GM21367 (cell line): ENCODE results near the gene SYNPO.

Experiments
- ATAC-seq: cut with Tn5 transposase; IDR thresholded peaks from one replicate; pipeline ENCODE4 v1.9.1; 2021; ENCODE audit not compliant: unreplicated experiment

The SYNPO gene

GRCh38 chr5:150641006-150641570 lies 628 bp downstream of the SYNPO start:
- ATAC-seq: no peak

GRCh38 chr5:150641824-150642566 lies 1.5 kb downstream of the SYNPO start:
- ATAC-seq: no peak

- no peak for ATAC-seq
These were observed 2.1 kb downstream of the SYNPO start for GRCh38 chr5:150642567-150642927.

- no peak for ATAC-seq
These were observed 2.7 kb downstream of the SYNPO start for GRCh38 chr5:150642991-150643710.

- ATAC-seq: no peak
These were observed 3.6 kb downstream of the SYNPO start for GRCh38 chr5:150644058-150644457.

GRCh38 chr5:150644514-150644913 lies 4.1 kb downstream of the SYNPO start:
- ATAC-seq: no peak

GRCh38 chr5:150645070-150645700 lies 4.7 kb downstream of the SYNPO start:
- no peak for ATAC-seq

- no peak for ATAC-seq
These were observed 7.1 kb downstream of the SYNPO start for GRCh38 chr5:150647275-150648251.

GRCh38 chr5:150648294-150649107 lies 8.0 kb downstream of the SYNPO start:
- ATAC-seq: no peak

GRCh38 chr5:150649108-150650020 lies 8.9 kb downstream of the SYNPO start:
- ATAC-seq: no peak

GRCh38 chr5:150650021-150651006 lies 9.9 kb downstream of the SYNPO start:
- ATAC-seq: no peak

- ATAC-seq: no peak
These were observed 10.9 kb downstream of the SYNPO start for GRCh38 chr5:150651382-150651781.

GRCh38 chr5:150651924-150652671 lies 11.6 kb downstream of the SYNPO start:
- ATAC-seq: no peak

GRCh38 chr5:150653145-150653761 lies 12.8 kb downstream of the SYNPO start:
- ATAC-seq: no peak

- ATAC-seq: no peak
These were observed 13.5 kb downstream of the SYNPO start for GRCh38 chr5:150653762-150654556.

GRCh38 chr5:150655221-150655620 lies 14.8 kb downstream of the SYNPO start:
- no peak for ATAC-seq
